OCI-M1 (cell line): Measurements from ENCODE around the gene MYO1E.
A peak's percentile ranks its signal among the peaks of the same experiment; 100 is the strongest.

ENCODE experiments used
- DNase-seq: peaks from one replicate; lab custom pipeline; 2025; lab: John Stamatoyannopoulos, UW

MYO1E gene

GRCh38 chr15:59190291-59190690 is 182.4 kb downstream of the MYO1E start:
- DNase-seq = no peak

DNA sequence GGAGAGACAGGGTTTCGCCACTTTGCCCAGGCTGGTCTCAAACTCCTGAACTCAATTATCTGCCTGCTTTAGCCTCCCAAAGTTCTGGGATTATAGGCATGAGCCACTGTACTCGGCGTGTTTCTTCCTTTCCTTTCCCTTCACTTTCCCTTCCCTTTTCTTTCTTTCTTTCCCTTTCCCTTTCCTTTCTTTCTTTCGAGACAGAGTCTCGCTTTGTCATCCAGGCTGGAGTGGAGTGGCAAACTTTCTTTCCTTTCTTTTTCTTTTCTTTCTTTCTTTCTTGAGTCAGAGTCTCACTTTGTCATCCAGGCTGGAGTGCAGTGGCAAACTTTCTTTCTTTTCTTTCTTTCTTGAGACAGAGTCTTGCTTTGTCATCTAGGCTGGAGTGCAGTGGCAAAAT is 183.4 kb downstream of the MYO1E start:
- no peak for DNase-seq

DNA sequence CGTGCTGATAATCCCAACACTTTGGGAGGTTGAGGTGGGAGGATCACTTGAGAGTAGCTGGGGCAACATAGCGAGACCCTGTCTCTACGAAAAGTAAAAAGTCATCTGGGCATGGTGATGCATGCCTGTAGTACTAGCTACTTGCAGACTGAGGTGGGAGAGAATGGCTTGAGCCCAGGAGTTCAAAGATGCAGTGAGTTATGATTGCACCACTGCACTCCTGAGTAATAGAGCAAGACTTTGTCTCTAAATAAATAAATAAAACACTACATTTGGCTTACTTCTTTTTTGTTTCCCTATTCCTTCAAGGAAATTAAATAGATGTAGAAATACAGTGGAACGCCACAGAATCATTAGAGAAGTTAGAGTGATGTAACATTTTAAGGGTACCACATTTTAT is 186.2 kb downstream of the MYO1E start:
- no peak for DNase-seq

DNA sequence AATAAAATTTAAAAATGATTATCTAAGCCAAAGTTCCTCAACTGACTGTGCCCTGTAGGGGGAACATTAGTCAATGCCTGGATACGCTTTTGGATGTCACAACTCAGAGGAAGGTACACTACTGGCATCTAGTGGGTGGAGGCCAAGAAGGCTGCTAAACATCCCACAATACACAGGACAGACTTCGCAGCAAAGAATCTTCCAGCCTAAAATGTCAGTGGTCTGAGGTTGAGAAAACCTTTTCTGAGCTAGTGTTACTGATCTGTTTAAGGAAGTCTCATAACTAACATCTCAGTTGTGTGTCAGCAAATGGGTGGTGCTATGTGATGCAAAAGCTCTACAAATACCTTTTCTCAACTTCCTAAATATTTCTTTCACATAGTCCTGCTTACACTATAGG is 186.9 kb downstream of the MYO1E start:
- peak; percentile 35 for DNase-seq

DNA sequence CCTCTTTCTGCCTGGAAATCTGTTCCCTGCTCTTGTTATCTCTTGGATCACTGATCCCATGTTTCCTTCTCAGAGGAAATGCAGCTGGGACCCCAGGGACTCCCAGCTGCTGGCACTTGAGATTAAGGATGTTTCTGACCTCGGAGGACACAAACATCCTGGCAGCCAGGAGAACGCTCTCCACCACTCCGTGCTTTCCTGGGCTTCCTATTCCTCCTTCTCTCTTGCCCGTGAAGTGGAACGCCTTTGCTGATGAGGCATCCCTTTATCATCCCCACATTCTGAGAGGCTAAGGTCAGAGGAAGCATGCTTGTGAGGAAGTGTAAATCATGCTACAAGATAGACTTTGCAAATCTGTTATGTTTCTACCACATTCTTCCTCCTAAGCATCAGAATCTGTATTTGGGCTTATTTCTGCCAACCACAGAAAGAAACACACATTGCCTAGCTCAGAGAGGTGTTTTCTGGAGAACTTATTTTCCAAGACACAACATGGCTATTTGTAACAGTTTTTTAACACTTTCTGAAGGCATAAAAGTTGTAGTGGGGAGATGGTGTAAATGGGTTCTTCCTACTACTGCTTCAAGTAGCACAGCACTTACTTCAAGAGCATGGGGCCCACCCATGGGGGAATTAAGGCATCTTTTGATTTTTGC is 191.6 kb downstream of the MYO1E start:
- no peak for DNase-seq

GRCh38 chr15:59179717-59180116 is 193.0 kb downstream of the MYO1E start:
- no peak for DNase-seq

DNA sequence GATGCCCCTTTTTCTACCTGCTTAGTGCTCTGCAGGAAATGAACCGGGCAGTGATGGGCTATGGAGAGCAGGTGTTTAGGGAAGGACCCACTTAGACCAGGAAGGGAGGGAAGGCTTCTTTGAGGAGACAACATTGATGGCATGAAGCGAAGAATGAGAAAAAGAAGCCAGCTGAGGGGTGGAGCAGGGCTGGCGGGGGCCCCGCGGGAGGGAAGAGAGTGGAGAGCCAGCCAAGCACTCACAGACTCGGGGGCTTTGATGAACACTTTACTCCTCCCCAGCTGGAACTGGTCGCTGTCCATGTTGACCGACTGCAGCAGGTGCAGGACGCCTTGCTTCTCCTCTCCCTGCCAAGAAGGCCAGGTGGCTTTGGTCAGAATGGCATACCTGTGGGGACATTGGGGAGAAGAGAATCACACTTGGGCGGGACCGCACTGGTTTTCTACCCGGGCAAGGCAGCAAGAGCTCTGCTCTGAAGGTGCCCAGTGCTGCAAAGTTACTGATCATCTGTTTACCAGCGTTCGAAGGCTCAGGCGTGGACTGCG is 194.4 kb downstream of the MYO1E start:
- no peak for DNase-seq

DNA sequence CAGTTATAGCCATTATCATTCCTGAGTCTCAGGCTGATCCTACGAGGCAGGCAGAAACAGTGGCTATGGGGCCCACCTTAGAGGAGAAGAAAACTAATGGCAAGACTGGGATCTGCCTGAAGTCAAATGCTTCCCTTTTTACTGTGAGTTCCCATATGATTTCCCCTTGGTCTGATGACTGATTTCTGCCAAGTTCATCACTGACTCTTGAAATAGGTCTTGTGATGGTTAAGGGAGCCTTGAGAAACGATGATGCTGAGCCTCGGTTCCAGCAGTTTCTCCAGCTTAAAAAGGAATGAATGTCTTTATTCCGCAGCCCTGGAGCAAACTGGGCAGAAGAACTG is 195.4 kb downstream of the MYO1E start:
- DNase-seq = no peak

GRCh38 chr15:59176653-59177316 is 195.9 kb downstream of the MYO1E start:
- DNase-seq = no peak

DNA sequence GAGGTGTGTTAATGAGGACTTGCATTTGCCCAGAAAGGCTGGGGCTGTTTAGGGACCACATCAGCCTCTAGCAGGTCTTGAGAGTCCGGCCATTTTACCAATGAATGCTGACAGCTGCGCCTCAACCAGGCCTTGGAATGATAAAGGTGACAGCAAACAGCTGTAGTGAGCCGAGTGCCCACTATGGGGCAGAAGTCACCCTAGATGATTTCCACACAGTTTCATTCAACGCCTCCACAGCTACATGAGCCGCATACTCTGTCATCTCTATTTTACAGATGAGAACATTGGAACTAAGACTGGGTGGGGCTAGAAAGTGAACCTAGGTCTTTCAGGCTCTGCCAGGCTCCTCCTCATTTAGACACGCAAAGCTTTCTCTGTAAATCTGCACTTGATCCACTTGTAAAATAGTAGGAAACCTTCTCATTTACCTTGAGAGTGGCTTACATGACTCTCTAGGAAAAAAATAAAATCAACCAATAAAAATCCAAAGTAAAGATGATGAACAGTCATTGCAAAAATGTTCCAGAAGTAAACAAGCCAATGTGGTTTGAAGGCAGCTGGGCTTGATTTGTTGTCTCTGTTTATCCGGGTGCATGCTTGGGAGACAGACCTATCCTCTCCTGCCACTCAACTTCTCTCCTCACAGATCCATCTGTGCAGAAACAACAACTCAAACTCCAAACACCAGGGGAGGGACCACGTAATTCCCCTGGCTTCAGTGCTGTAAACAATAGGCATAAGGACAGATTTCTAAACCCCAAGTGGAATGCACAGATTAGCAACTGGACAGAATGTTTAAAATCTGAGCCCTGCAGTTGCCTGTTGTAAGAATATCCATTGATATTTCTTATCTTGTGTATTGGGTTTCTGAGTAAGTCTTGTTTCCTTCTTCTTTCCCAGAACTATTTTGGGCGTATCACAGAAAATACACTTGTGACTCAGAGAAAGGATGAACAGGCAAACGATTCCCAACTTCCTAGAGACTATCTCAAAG is 197.5 kb downstream of the MYO1E start:
- peak; percentile 66 for DNase-seq

GRCh38 chr15:59174151-59174834 is 198.4 kb downstream of the MYO1E start:
- no peak for DNase-seq

- no peak for DNase-seq
These were observed 199.5 kb downstream of the MYO1E start for GRCh38 chr15:59173194-59173593.

DNA sequence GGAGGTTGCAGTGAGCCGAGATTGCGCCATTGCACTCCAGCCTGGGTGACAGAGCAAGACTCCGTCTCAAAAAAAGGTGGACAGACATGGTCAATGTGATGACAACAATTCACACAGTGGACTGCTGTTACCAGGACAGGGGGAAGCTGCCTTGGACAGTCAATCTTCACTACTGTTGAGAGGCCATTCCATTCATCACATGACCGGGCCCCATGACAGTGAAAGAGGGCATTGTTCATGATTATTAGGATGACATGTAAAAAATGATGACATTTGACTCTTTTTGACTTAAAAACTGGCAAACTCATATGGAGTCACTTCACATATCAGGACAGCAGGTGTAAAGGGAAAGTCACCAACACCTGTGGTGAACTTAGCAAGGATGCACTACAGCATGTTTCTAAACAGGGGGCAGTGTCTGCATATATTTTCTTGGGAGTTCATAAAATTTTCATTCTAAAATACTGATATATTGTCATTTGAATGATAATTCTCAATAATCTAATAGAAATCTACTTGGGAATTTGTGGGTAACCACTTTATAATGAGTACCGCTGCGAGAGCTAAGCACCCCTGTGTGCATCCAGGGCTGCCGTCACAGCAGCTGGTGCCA is 200.3 kb downstream of the MYO1E start:
- no peak for DNase-seq

DNA sequence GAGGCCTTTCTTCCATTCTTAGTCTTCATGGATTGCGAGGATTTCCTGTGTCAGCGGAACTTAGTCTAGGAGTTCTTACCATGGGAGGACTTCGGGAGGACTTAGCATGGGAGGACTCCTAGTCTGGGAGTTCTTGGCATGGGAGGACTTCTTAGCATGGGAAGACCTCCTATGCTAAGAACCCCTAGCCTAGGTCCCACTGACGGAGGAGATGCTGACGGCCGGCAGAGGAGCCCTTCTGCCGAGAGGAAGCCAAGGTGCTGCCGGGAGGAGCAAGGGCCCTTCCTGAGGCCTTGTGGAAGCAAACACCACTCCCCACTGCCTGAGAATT is 201.6 kb downstream of the MYO1E start:
- no peak for DNase-seq

- DNase-seq = no peak
These were observed 202.2 kb downstream of the MYO1E start for GRCh38 chr15:59170295-59171066.

GRCh38 chr15:59169251-59169708 is 203.4 kb downstream of the MYO1E start:
- DNase-seq = no peak

GRCh38 chr15:59168536-59168935 is 204.1 kb downstream of the MYO1E start:
- DNase-seq = no peak

GRCh38 chr15:59166601-59167265 is 205.9 kb downstream of the MYO1E start:
- DNase-seq = no peak

- no peak for DNase-seq
These were observed 206.5 kb downstream of the MYO1E start for GRCh38 chr15:59166166-59166565.

GRCh38 chr15:59165726-59166125 is 206.9 kb downstream of the MYO1E start:
- no peak for DNase-seq
